GM12864 (cell line): ENCODE results near the gene CLEC3A.

Experiments used
- DNase-seq: peaks from one replicate; pipeline ENCODE4 v3.0.0-alpha.2; 2011; ENCODE audit warnings: low read depth
- H3K4me3 ChIP-seq: 2 replicates; pipeline ENCODE4 v1.5.1; 2011; ENCODE audit warnings: mild to moderate bottlenecking, low read depth, low read length, control low read depth
- TF ChIP-seq, protein P1 (sequence below): IDR thresholded peaks from 2 replicates; pipeline ENCODE4 v1.5.1; 2011; ENCODE audit warnings: low read depth, mild to moderate bottlenecking, moderate library complexity, low read length, control low read depth, inconsistent platforms; ENCODE audit errors: missing control alignments

Gene CLEC3A

DNA sequence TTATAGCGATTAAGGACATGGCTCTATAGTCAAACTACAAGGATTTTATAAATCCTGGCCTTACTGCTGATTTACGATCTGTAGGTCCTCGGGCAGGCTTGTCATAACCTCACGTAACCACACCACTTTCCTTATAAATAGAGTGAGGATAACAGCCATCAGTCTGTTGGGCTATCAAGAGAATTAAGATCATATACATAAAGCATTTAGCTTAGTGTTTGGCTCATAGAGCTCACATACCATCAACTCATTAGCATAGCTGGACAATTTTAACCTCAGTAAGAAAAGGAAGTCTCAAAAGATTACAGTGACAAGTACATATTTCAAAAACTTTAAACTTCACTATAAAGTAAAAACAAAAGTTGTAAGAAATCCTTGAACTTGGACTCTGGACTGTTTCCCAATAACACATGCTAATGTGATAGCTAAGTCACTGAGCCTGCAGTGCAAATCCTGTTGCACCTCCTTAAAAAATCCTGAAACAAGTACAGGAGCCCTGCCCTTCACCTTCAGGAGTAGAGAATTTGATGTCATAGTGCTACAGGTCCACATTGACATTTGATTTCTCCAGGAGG lies 20.8 kb upstream of the CLEC3A start:
- DNase-seq = no peak
- TF ChIP-seq, protein P1, sequence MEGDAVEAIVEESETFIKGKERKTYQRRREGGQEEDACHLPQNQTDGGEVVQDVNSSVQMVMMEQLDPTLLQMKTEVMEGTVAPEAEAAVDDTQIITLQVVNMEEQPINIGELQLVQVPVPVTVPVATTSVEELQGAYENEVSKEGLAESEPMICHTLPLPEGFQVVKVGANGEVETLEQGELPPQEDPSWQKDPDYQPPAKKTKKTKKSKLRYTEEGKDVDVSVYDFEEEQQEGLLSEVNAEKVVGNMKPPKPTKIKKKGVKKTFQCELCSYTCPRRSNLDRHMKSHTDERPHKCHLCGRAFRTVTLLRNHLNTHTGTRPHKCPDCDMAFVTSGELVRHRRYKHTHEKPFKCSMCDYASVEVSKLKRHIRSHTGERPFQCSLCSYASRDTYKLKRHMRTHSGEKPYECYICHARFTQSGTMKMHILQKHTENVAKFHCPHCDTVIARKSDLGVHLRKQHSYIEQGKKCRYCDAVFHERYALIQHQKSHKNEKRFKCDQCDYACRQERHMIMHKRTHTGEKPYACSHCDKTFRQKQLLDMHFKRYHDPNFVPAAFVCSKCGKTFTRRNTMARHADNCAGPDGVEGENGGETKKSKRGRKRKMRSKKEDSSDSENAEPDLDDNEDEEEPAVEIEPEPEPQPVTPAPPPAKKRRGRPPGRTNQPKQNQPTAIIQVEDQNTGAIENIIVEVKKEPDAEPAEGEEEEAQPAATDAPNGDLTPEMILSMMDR = no peak
- H3K4me3 ChIP-seq = no peak overlapping the region

DNA sequence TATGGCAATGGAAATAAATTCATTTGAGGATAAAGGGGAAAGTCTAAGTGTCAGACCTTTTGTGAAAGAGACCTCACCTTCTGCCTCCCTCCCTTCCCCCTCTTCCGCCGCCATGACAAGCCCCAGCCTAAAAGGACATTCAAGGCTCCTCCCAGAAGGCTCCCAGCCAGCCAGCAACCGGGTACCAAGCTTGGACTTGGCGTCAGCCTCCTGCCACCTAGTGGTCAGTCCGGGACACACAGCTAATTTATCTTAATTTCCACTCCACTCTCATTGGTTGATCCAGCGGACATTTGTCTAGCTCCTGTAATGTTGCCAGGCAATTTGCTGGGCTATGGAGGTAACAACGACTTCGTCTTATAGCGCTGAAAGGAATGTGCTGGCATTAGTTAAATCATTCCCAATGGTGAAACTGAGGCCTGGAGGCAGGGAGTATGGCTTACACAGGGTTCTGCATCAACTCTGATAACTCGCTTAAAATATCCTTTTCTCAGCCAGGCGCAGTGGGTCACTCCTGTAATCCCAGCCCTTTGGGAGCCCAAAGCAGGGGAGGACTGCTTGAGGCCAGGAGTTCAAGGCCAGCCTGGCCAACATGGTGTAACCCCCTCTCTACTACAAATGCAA lies 19.3 kb upstream of the CLEC3A start:
- DNase-seq = peak; percentile 67
- H3K4me3 ChIP-seq = no peak overlapping the region
- TF ChIP-seq, protein P1 = peak; percentile 88

DNA sequence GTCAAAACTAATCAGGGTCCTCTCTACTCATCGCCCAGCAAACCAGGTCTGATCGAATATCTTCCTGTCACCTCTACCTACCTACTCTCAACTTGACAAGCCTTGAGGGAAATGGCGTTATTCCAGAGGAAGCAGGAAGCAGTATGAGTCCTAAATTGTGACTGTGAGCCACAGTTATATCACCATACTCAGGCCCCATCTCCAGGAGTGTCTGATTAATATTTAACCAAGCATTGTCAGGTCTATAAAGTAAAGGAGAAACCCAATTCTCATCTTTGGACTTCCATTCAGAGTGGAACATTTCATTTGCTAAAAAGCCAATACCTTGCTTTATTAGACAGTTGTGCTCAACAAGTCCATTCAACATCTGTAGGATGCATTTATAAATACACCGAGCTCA lies 17.8 kb upstream of the CLEC3A start:
- DNase-seq = no peak
- no peak overlapping the region for H3K4me3 ChIP-seq
- TF ChIP-seq, protein P1 = no peak

DNA sequence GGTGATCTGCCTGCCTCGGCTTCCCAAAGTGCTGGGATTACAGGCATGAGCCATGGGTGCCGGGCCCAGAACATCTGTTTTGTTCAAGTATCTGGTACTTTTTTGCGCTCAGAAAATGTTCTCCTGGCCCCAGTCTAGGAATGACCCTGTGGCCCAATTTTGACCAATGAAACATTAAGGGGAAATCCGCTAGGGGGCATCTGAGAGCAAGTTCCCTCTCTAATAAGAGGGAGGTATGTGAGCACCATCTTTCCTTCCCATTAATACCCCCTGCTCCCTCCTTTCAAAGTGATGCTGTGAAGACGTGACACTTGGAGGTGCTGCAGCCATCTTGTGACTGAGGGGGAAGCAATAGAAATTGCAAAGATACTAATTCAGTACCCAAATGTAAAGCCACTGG lies 16.5 kb upstream of the CLEC3A start:
- no peak overlapping the region for H3K4me3 ChIP-seq
- DNase-seq = no peak
- TF ChIP-seq, protein P1 = peak; percentile 61

DNA sequence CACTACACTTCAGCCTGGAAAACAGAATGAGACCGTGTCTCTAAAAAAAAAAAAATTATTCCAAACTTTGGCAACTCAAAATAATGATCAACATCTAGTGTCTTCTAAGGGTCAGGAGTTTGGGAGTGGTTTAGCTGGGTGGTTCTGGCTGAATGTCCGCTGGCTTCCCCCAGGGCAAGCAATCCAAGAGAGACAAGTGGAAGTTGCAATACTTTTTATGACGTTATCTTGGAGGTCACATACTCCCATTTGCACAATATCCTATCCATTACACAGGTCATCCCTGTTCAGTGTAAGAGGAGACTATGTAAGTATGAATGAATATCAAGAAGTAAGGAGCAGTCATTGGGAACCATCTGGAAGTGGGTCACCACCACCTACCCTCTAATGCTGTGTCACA lies 15.2 kb upstream of the CLEC3A start:
- H3K4me3 ChIP-seq = no peak overlapping the region
- TF ChIP-seq, protein P1 = no peak
- DNase-seq = no peak

DNA sequence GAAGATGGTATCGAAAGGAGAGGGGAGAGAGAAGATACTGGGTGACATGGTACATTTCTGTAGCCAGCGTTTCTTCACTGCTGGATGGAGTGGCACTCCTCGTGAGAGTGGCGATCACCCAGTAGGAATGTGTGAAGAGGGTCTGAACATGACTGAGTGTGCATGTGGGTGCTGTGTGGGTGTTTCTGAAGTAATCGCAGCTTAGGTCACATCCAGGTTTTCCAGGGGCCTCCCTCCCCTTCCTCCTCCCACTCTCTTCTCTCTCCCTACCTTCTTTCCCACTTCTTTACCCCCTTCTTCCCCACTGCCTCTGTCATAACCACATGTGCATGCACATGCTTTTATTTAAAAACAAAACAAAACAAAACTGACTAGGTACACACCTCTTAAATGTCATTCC lies 1.8 kb downstream of the CLEC3A start:
- DNase-seq = no peak
- TF ChIP-seq, protein P1 = no peak
- H3K4me3 ChIP-seq = no peak overlapping the region

DNA sequence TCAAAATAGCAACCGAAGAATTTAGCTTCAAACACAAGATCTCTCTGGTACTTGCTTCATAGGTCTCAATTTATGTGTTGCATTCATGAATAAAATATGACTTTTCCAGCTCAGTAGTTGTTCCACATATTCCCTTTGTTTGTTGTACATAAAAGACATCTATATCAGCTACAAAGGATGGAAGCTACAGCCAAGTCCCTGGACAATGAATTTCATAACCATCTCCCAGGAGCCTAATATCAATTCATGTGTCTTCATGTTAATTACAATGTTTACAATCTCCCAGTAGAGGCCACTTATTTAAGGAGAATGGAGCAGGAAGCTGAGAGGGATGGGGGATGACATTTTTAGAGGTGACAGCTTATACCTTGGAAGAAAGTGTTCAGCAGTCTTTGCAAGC lies 3.3 kb downstream of the CLEC3A start:
- DNase-seq = no peak
- no peak overlapping the region for H3K4me3 ChIP-seq
- TF ChIP-seq, protein P1 = no peak
